GM19099 (cell line): Measurements from ENCODE around the gene SFTA2.
A peak's percentile ranks its signal among the peaks of the same experiment; 100 is the strongest.

Experiments
- POLR2A ChIP-seq: IDR thresholded peaks from 3 replicates; pipeline ENCODE4 v1.6.1; 2011; ENCODE audit warnings: low read depth; ENCODE audit not compliant: insufficient read length; ENCODE audit errors: extremely low read depth

SFTA2 gene

GRCh38 chr6:30928677-30929076 is 3.3 kb downstream of the SFTA2 start:
- TF ChIP-seq POLR2A, result no peak

DNA sequence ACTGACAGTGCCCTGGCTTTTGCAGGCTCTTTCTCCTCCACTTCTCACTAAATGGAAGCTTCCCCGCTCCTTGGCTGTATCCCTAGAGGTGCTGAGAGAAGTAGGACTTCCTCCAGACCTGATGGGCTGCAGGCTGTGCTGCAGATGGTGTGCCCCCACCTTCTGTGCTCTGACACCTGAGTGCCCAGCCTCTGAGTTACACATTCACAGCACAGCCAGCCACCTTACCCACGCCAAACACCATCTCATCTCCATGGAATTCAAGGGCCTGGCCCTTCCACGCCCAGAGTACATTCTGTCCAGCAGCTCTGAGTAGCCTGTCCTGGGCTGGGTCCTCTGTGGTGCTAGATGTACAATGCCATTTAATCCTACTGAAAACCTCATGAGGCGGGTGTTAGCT is 5.3 kb downstream of the SFTA2 start:
- TF ChIP-seq POLR2A, result no peak

- TF ChIP-seq POLR2A, result no peak
These were observed 9.5 kb downstream of the SFTA2 start for GRCh38 chr6:30922447-30922852.

DNA sequence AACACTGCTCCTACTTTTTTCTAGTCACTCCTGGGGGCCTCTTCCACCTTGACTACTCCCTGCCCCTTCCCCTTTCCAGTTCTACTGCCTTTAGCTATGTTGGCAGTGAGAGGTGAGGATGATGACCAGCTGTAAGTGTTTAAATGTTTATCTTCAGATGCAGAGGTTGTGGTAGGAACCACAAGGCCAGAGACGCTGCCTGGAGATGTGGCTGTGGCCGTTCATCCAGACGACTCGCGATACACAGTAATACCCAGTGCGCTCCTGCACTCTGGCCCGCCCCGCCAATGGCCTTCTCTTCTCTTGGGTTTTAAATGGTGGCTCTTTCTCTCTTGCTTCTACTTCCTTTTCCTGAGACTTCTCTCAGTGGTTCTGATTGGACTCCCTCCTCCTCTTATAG is 13.3 kb downstream of the SFTA2 start:
- no peak for TF ChIP-seq POLR2A

DNA sequence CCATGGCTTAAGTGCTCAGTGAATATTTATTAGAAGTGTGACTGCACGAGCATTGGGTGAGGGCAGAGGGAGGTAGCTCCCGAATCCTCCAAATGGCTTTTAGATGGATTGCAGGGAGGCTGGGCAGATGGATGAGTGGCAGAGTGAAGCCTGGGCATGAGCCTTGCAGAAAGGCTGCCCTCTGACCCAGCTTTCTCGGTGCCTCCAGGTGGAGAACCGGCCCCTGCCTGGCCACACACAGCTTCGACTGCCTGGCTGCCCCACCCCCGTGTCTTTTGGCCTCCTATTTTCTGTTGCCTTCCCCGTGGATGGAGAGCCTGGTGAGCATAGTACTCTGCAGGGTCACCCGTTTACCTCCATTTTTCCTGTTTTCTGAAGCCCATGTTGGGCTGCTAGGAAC is 14.5 kb downstream of the SFTA2 start:
- TF ChIP-seq POLR2A, result no peak

- no peak for TF ChIP-seq POLR2A
These were observed 14.9 kb downstream of the SFTA2 start for GRCh38 chr6:30917041-30917440.

DNA sequence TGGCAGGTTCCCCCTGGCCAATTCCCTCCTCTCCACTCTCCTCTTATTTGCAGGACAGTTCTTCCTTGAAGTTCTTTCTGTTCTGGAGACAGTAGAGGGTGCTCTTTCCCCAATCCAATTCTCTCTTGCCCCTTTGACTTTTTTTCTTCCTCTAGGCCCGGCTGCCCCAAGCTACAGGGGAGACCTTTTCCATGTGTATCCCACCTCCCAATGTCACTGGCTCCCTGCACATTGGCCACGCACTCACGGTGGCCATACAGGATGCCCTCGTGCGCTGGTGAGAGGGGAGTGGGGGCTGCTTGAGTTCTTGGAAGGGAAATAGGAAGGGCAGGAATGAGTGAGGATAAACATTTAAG is 16.4 kb downstream of the SFTA2 start:
- TF ChIP-seq POLR2A, result no peak

- TF ChIP-seq POLR2A, result no peak
These were observed 16.9 kb downstream of the SFTA2 start for GRCh38 chr6:30914854-30915590.

DNA sequence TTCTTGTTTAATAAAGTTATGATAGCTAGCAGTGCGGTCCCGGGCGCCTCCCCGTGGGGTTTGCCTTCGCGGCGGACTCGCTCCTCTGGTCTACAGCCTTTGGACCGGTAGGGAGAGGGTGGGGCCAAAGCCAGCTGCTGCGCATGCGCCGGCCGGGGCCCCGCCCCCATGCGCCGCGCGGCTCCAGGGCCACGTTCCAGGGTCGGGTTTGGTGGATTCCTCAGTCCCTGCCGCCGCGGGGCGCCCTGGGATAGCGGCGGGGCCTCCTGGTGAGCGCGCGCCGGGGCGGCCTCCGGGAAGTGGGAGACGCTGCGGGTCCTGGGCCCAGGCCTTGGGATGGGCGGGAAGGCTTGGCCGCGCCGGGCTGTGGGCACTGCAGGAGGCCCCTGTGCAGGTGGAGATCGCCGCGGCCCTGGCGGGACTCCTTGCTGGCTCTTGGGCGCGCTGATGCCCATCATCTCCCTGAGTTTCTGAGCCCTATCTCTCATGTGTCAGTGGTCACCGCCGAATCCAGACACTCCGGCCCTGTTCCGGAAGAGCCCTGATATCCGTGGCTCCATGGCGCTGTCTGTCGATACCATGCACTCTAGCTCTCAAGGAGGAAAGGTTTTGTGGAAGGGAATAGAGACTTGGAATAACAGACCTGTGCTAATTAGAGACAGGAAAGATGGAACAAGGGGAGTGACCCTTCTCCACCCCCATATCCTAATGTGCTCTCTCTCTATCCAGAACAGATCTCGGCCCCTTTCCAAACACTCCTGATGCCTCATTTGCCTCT is 17.7 kb downstream of the SFTA2 start, which contains the start of gene VARS2:
VARS2 (plus strand) TSS at position 163 of the 778 bp plus-strand sequence; CDS start at position 762, 599 bp downstream.
- TF ChIP-seq POLR2A, result peak; percentile 78

GRCh38 chr6:30913721-30914075 is 18.3 kb downstream of the SFTA2 start:
- no peak for TF ChIP-seq POLR2A

DNA sequence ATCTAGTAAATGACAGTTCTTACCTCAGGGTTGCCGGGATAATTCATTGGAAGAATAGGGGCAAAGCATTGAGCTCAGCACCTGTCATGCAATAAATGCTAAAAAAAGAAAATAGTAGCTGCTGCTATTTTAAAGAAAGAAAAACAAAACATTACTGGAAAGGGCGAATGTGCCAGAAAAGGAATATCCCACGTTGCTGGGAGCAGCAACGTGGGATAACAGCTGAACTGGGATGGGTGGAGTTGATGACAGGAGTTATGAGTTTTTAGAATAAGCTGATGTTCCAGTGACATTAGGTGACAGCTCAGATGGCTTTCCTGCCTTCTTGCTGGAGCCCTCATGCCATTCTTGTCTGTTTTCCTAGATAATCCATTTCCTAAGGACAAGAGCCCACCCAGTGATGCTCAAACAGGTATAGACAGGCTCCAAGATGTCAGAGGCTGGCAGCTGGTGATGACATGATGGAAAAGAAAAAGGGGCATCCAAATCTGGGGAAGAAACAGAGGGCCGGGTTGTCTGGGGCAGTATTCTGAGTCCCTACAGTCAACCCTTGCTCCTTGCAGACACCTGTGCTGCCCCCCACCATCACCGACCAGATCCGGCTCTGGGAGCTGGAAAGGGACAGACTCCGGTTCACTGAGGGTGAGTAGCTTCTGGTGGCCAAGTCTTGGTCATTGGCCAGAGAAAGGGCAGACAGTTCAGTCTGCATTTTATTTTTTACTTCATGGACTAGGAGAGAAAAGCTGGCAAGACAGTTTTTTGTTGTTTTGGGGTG is 19.0 kb downstream of the SFTA2 start:
- TF ChIP-seq POLR2A, result no peak

GRCh38 chr6:30908700-30909099 is 23.3 kb downstream of the SFTA2 start:
- TF ChIP-seq POLR2A, result no peak

GRCh38 chr6:30907758-30908591 is 24.0 kb downstream of the SFTA2 start, which contains the start of gene GTF2H4:
TSS of gene GTF2H4 (plus strand) at chr6:30908207.
- peak; percentile 55 for TF ChIP-seq POLR2A

- TF ChIP-seq POLR2A, result no peak
These were observed 28.7 kb downstream of the SFTA2 start for GRCh38 chr6:30903236-30903635.

GRCh38 chr6:30902709-30903108 is 29.3 kb downstream of the SFTA2 start:
- TF ChIP-seq POLR2A, result no peak
